Naive thymus-derived CD4-positive, alpha-beta T cell (primary cell): ENCODE data around the gene ZNRF3. TPM values are rescaled to one million over a fixed set of nuclear protein-coding genes. Genes with fewer than 3 reads are reported as not detected.

Experiments
- ATAC-seq: fragments of 150-1000 bp; cut with Tn5 transposase; 2 replicates; pipeline ENCODE4 v1.10.0; 2021; ENCODE audit warnings: mild to moderate bottlenecking, moderate library complexity
- CTCF ChIA-PET: fragments of 350-600 bp; sonication (Branson Sonifier 250); formaldehyde crosslinking; loops from one replicate; lab custom pipeline; 2021; ENCODE audit warnings: antibody characterized with exemption; lab: Charles Lee
- POLR2A ChIA-PET: fragments of 350-600 bp; sonication (Branson Sonifier 250); formaldehyde crosslinking; loops from one replicate; lab custom pipeline; 2021; ENCODE audit warnings: antibody characterized with exemption, inconsistent platforms; lab: Charles Lee
- DNase-seq, 9 donors: peaks; one replicate each; pipeline versions ENCODE4 v3.0.0 to v3.0.0-alpha.2; 2020 to 2022; ENCODE audit warnings: mixed read lengths in 1 of 9
- H3K27ac ChIP-seq: one replicate; pipeline ENCODE4 v1.7.0; 2013; ENCODE audit warnings: mild to moderate bottlenecking, low read depth, low read length, moderate library complexity
- H3K27me3 ChIP-seq, 2 donors: one replicate each; pipeline ENCODE4 v1.7.0; 2013; ENCODE audit warnings: low read length in 2 of 2, mild to moderate bottlenecking in 2 of 2, moderate library complexity in 2 of 2; ENCODE audit not compliant: control insufficient read depth in 2 of 2, insufficient read depth in 2 of 2
- H3K36me3 ChIP-seq, 3 experiments: 1 replicate in 2 of 3; 2 replicates in 1 of 3; pipeline ENCODE4 v1.7.0; 2013; ENCODE audit warnings: low read length in 3 of 3, mild to moderate bottlenecking in 3 of 3, moderate library complexity in 1 of 3; ENCODE audit not compliant: insufficient read depth in 3 of 3, control insufficient read depth in 2 of 3
- H3K4me1 ChIP-seq, 2 donors: one replicate each; pipeline ENCODE4 v1.7.0; 2013; ENCODE audit warnings: low read length in 2 of 2, mild to moderate bottlenecking in 2 of 2, moderate library complexity in 1 of 2; ENCODE audit not compliant: control insufficient read depth in 2 of 2, insufficient read depth in 2 of 2
- H3K4me3 ChIP-seq: 2 replicates; pipeline ENCODE4 v1.7.0; 2013; ENCODE audit warnings: mild to moderate bottlenecking, low read length
- H3K9me3 ChIP-seq, 3 experiments: 1 replicate in 2 of 3; 2 replicates in 1 of 3; pipeline ENCODE4 v1.7.0; 2013; ENCODE audit warnings: low read length in 3 of 3; ENCODE audit not compliant: control insufficient read depth in 2 of 3
- H3K27ac Mint-ChIP-seq, 9 donors: one replicate each; pipeline ENCODE4 v1.8.0; 2020 to 2022; ENCODE audit warnings: mixed read lengths in 9 of 9, mild to moderate bottlenecking in 8 of 9, moderate library complexity in 5 of 9, inconsistent platforms in 2 of 9
- H3K27me3 Mint-ChIP-seq, 5 donors: one replicate each; pipeline ENCODE4 v1.8.0; 2021 to 2022; ENCODE audit warnings: mixed read lengths in 5 of 5, mild to moderate bottlenecking in 1 of 5
- H3K36me3 Mint-ChIP-seq, 5 donors: one replicate each; pipeline ENCODE4 v1.8.0; 2020 to 2022; ENCODE audit warnings: mixed read lengths in 5 of 5, mild to moderate bottlenecking in 3 of 5, inconsistent platforms in 1 of 5
- H3K4me1 Mint-ChIP-seq, 7 donors: one replicate each; pipeline ENCODE4 v1.8.0; 2020 to 2022; ENCODE audit warnings: mixed read lengths in 7 of 7, mild to moderate bottlenecking in 3 of 7, inconsistent platforms in 1 of 7
- H3K4me3 Mint-ChIP-seq, 10 donors: one replicate each; pipeline ENCODE4 v1.8.0; 2020 to 2022; ENCODE audit warnings: mild to moderate bottlenecking in 10 of 10, mixed read lengths in 10 of 10, moderate library complexity in 6 of 10, inconsistent platforms in 2 of 10
- H3K9me3 Mint-ChIP-seq, 11 donors: one replicate each; pipeline ENCODE4 v1.8.0; 2020 to 2022; ENCODE audit warnings: mixed read lengths in 11 of 11, mild to moderate bottlenecking in 4 of 11, inconsistent platforms in 1 of 11, moderate library complexity in 1 of 11
- intact Hi-C, 2 donors: fragments of 100-400 bp; cut with micrococcal nuclease; formaldehyde crosslinking; loops; one replicate each; pipeline ENCODE4 v1.15.1; 2023
- polyA plus RNA-seq, 2 donors: library from polyadenylated mRNA; unstranded; fragments of 300-500 nt; fragmentation: Illumina TruSeq; gene quantifications; one replicate each; pipeline ENCODE4 v1.2.3, GENCODE V29; 2021
- total RNA-seq, 6 experiments: library from RNA in 5 of 6; stranded (reverse) in 5 of 6; gene quantifications; 1 replicate in 5 of 6; 2 replicates in 1 of 6; pipeline ENCODE4 v1.2.3 and lab custom pipeline; 2021 to 2026

The ZNRF3 gene
- total and polyA plus RNA-seq, 7 experiments from 2014 or later = 0.22 to 0.98 (median 0.63) TPM

DNA sequence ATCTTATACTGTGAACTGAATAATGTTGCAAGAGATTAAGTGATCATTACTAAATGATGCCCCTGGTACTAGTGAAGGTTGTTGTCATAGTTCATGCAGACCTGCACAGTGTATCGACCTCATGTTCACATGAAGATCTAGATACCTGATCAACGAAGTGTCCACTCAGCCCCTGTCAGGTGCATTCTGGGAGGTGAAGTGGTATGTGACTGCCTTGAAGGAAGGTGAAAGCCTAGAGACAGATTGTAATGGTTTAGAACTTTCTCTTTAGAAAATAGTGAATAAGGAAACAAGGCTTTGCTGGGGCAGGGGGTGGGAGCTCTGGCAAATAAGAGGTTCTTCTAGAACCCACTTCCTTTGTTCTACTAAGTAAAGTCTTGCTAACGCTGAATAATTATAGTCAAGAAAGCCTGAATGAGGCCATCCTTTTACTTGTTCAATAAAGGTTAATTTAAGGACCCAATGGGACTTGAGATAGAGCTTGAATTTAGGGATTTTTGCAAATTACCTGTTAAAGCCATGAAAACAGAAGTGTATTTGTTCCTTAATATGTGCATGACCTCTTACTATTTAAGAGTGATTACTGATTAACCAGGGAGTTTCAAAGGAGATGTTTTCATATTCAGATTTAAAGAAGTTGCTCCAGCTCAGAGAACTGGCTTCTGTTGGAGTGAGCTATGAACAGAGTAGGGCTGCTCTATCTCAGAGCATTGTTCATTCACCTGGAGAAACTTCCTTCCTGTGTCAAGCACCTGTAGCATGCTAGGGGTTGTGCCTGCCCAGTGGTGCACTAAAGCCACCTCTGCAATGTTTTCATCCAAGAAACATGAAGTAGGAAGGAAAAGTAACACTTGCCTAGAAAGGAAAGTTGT, 132.9 kb downstream of the ZNRF3 start:
- Histone ChIP-seq H3K27me3 (no peaks in the 10 kb centered on the region), H3K9me3 (no peaks in the 10 kb centered on the region), H3K36me3 (no peaks in the 10 kb centered on the region), H3K4me3 (no peak overlapping the region), H3K4me1 (no peaks in the 10 kb centered on the region), H3K27ac (no peak overlapping the region)
- peaks cover 0 to 12% (median 7%) of the 10 kb centered on the region in 11 donors for H3K9me3 Mint-ChIP-seq
- intact Hi-C loops = no loop called here
- peaks cover 0 to 20% (median 11%) of the 10 kb centered on the region in 7 donors for H3K4me1 Mint-ChIP-seq
- peaks cover 3 to 12% (median 8%) of the 10 kb centered on the region in 5 donors for H3K36me3 Mint-ChIP-seq
- ChIA-PET CTCF (interaction anchor here (0.6 kb wide), 1 partner anchor 155 kb away, joined by 3 read pairs; no protein-coding TSS in a partner anchor), POLR2A (no interaction called here)
- peaks cover 8 to 41% (median 16%) of the 10 kb centered on the region in 5 donors for H3K27me3 Mint-ChIP-seq
- peak overlapping the region in 4 of 10 donors; percentile 5 to 56 (median 14) for H3K4me3 Mint-ChIP-seq
- H3K27ac Mint-ChIP-seq = peak overlapping the region in 1 of 9 donors; percentile 53
- no peak for ATAC-seq
- no peak for DNase-seq

GRCh38 chr22:29018293-29019189, 135.2 kb downstream of the ZNRF3 start:
- H3K4me1 ChIP-seq = no peaks in the 10 kb centered on the region
- no peak overlapping the region for H3K27ac ChIP-seq
- Mint-ChIP-seq H3K9me3 (peaks cover 0 to 12% (median 7%) of the 10 kb centered on the region in 11 donors), H3K4me3 (no peak overlapping the region), H3K27me3 (peaks cover 8 to 53% (median 16%) of the 10 kb centered on the region in 5 donors), H3K27ac (peak overlapping the region in 1 of 9 donors; percentile 12), H3K36me3 (peaks cover 3 to 12% (median 8%) of the 10 kb centered on the region in 5 donors), H3K4me1 (peaks cover 0 to 20% (median 11%) of the 10 kb centered on the region in 7 donors)
- H3K36me3 ChIP-seq = no peaks in the 10 kb centered on the region
- no peak overlapping the region for H3K4me3 ChIP-seq
- H3K27me3 ChIP-seq = no peaks in the 10 kb centered on the region
- ChIA-PET CTCF (interaction anchor here (0.8 kb wide), 1 partner anchor 19 kb away, joined by 4 read pairs; no protein-coding TSS in a partner anchor), POLR2A (no interaction called here)
- intact Hi-C loops = no loop called here
- ATAC-seq (no peak), DNase-seq (no peak)
- no peaks in the 10 kb centered on the region for H3K9me3 ChIP-seq

GRCh38 chr22:29022101-29022817, 138.9 kb downstream of the ZNRF3 start:
- no peak overlapping the region for H3K4me3 ChIP-seq
- Mint-ChIP-seq H3K9me3 (peaks cover 1 to 12% (median 7%) of the 10 kb centered on the region in 11 donors), H3K4me3 (no peak overlapping the region), H3K36me3 (peaks cover 3 to 12% (median 8%) of the 10 kb centered on the region in 5 donors), H3K27me3 (peaks cover 8 to 52% (median 17%) of the 10 kb centered on the region in 5 donors), H3K27ac (no peak overlapping the region), H3K4me1 (peaks cover 0 to 6% (median 0%) of the 10 kb centered on the region in 7 donors)
- H3K27ac ChIP-seq = no peak overlapping the region
- ChIA-PET POLR2A (no interaction called here), CTCF (no interaction called here)
- intact Hi-C loops = no loop called here
- ATAC-seq = no peak
- H3K9me3 ChIP-seq = no peaks in the 10 kb centered on the region
- no peaks in the 10 kb centered on the region for H3K27me3 ChIP-seq
- H3K4me1 ChIP-seq = no peaks in the 10 kb centered on the region
- no peak for DNase-seq
- no peaks in the 10 kb centered on the region for H3K36me3 ChIP-seq

- no peak overlapping the region for H3K4me3 ChIP-seq
- intact Hi-C loops = no loop called here
- Mint-ChIP-seq H3K36me3 (peaks cover 0 to 7% (median 4%) of the 10 kb centered on the region in 5 donors), H3K9me3 (peaks cover 0 to 6% (median 3%) of the 10 kb centered on the region in 11 donors), H3K4me3 (no peak overlapping the region), H3K27me3 (peaks cover 3 to 52% (median 17%) of the 10 kb centered on the region in 5 donors), H3K27ac (no peak overlapping the region), H3K4me1 (peaks cover 0 to 5% (median 0%) of the 10 kb centered on the region in 7 donors)
- DNase-seq (no peak), ATAC-seq (no peak)
- H3K4me1 ChIP-seq = no peaks in the 10 kb centered on the region
- no peaks in the 10 kb centered on the region for H3K36me3 ChIP-seq
- H3K9me3 ChIP-seq = no peaks in the 10 kb centered on the region
- ChIA-PET CTCF (no interaction called here), POLR2A (no interaction called here)
- no peaks in the 10 kb centered on the region for H3K27me3 ChIP-seq
- H3K27ac ChIP-seq = no peak overlapping the region
Observed at GRCh38 chr22:29023172-29023796, 139.9 kb downstream of the ZNRF3 start.

DNA sequence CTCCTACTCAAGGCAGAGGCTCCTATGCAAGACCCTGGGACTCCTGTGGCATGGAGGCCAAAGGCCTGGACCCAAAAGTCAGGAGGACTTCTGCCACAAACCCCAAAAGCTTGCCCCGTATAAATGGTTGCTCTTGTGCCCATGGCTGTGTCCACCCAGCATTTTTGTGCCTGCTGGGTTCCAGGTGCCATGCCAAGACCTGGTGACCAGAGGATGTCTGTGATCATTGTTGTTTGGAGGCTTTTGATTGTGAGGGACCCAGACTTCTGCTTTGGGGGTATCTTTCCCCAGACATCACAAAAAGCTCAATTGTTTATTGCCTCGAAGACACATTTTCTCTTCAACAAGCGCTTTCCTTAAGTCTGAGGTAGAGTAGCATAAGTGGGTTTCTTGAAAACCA, 143.2 kb downstream of the ZNRF3 start:
- peaks cover 0 to 6% (median 0%) of the 10 kb centered on the region in 5 donors for H3K36me3 Mint-ChIP-seq
- H3K27me3 Mint-ChIP-seq = peaks cover 24 to 70% (median 42%) of the 10 kb centered on the region in 5 donors
- no peaks in the 10 kb centered on the region for H3K4me1 ChIP-seq
- H3K9me3 ChIP-seq = no peaks in the 10 kb centered on the region
- no peak overlapping the region for H3K4me3 ChIP-seq
- no peaks in the 10 kb centered on the region for H3K36me3 ChIP-seq
- peaks cover 11 to 23% (median 16%) of the 10 kb centered on the region in 7 donors for H3K4me1 Mint-ChIP-seq
- ATAC-seq (no peak), DNase-seq (no peak)
- H3K27ac ChIP-seq = no peak overlapping the region
- peaks cover 0 to 1% (median 0%) of the 10 kb centered on the region in 11 donors for H3K9me3 Mint-ChIP-seq
- no peak overlapping the region for H3K27ac Mint-ChIP-seq
- intact Hi-C loops = no loop called here
- peaks cover 0 to 9% of the 10 kb centered on the region in 2 donors for H3K27me3 ChIP-seq
- CTCF ChIA-PET = interaction anchor here (1.1 kb wide), 1 partner anchor 426 kb away, joined by 3 read pairs; no protein-coding TSS in a partner anchor
- POLR2A ChIA-PET = no interaction called here
- H3K4me3 Mint-ChIP-seq = no peak overlapping the region
